Cardiac fibroblast (primary cell): Measurements from ENCODE around the gene OR6P1.

Experiments used
- DNase-seq, 2 donors: peaks; one replicate each; pipeline versions ENCODE4 v3.0.0 to v3.0.0-alpha.2; 2010; ENCODE audit warnings: low read depth in 2 of 2
- H3K4me3 ChIP-seq, 2 donors: replicated peaks in 1 of 2; 1 replicate in 1 of 2; 2 replicates in 1 of 2; pipeline ENCODE4 v1.5.1; 2011; ENCODE audit warnings: low read depth in 2 of 2, low read length in 2 of 2, mild to moderate bottlenecking in 2 of 2, moderate library complexity in 1 of 2
- CTCF ChIP-seq: IDR thresholded peaks from one replicate; pipeline ENCODE4 v1.5.1; 2011; ENCODE audit warnings: low read depth, mild to moderate bottlenecking, low read length, inconsistent platforms

Gene OR6P1

GRCh38 chr1:158520955-158521665 lies 49.3 kb downstream of the OR6P1 start:
- H3K4me3 ChIP-seq: no peak overlapping the region
- no peak for DNase-seq
- TF ChIP-seq CTCF: no peak

GRCh38 chr1:158520021-158520420 lies 50.4 kb downstream of the OR6P1 start:
- no peak for TF ChIP-seq CTCF
- DNase-seq: no peak

GRCh38 chr1:158516966-158517365 lies 53.4 kb downstream of the OR6P1 start:
- no peak for TF ChIP-seq CTCF
- no peak overlapping the region for H3K4me3 ChIP-seq
- no peak for DNase-seq

More at GRCh38 chr1:158520021-158520420, 50.4 kb downstream of the OR6P1 start:
- H3K4me3 ChIP-seq: no peak overlapping the region
